Measurements from ENCODE around the gene RHO. TPM values are rescaled to one million over a fixed set of nuclear protein-coding genes. Genes with fewer than 3 reads are reported as not detected.
"Not testable (repeated sequence)": the region's sequence is repeated elsewhere in the genome, so short reads cannot be mapped to it uniquely, and the experiment has no call there.

The RHO gene
- total RNA-seq, 2 donors from 2014 or later = 0.22 to 0.26 TPM

GRCh38 chr3:129514563-129514962 is 13.9 kb upstream of the RHO start:
- H3K27ac Mint-ChIP-seq = peak overlapping the region; percentile 70

DNA sequence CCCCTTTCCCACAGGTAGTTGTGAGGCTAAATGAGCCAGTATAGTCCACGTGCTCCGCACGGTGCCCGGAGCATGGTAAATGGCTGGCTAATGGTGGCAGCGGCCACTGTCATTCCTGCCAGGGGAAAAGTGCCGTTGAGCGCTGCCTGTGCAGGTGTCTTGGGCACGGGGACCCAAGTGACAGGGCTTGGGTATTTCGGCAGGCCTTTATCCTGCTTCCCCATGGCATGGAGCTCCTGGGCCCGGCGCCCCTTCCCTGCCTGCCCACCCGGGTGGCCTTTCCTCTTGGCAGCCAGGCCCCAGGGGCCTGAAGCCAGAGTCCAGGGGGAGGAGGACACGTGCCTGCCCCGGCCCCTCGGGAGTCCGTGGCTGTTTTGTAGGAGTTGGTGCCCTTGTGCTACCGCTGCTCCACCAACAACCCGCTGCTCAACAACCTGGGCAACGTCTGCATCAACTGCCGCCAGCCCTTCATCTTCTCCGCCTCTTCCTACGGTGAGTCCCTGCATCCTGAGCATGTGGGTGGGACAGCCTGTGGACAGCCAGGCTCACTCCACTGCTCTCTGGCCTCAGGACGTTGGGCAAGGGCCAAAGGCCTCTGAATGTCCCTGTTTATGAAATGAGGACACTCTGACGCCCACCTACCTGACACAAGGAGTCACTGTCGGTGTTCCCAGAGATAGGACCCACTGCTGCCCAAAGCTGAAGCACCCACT is 13.2 kb upstream of the RHO start:
- H3K9ac ChIP-seq (ENCODE audit: extremely low read depth, low read length, poor library complexity, severe bottlenecking); H3K9me3 ChIP-seq (ENCODE audit: control insufficient read depth, low read length); H3K4me3 Mint-ChIP-seq; H3K4me1 Mint-ChIP-seq; H3K9me3 Mint-ChIP-seq; H3K4me3 ChIP-seq (ENCODE audit: low read length); H3K4me1 ChIP-seq (ENCODE audit: control insufficient read depth, insufficient read depth, low read length); H3K27me3 ChIP-seq (ENCODE audit: control insufficient read depth, insufficient read depth, low read length, poor library complexity, severe bottlenecking); H3K27ac ChIP-seq (ENCODE audit: low read depth, low read length); DNase-seq; H3K27me3 Mint-ChIP-seq (ENCODE audit: insufficient read depth): not testable (repeated sequence)
- H3K36me3 ChIP-seq (ENCODE audit: control insufficient read depth, insufficient read depth, low read length) = peaks cover 19% of the 10 kb centered on the region
- 96 to 97% methylated on average over 6 to 18 of the region's 25 CpGs for WGBS, 2 experiments (ENCODE audit: insufficient coverage in 1 of 2, insufficient read length in 1 of 2)
- Mint-ChIP-seq H3K27ac (peak overlapping the region; percentile 70), H3K36me3 (ENCODE audit: low read depth) (peaks cover 30% of the 10 kb centered on the region)

More at GRCh38 chr3:129514563-129514962, 13.9 kb upstream of the RHO start:
- Histone ChIP-seq H3K4me1 (ENCODE audit: control insufficient read depth, insufficient read depth, low read length) (no peaks in the 10 kb centered on the region), H3K27me3 (ENCODE audit: control insufficient read depth, insufficient read depth, low read length, poor library complexity, severe bottlenecking) (no peaks in the 10 kb centered on the region), H3K9ac (ENCODE audit: extremely low read depth, low read length, poor library complexity, severe bottlenecking) (no peak overlapping the region), H3K36me3 (ENCODE audit: control insufficient read depth, insufficient read depth, low read length) (peaks cover 19% of the 10 kb centered on the region), H3K27ac (ENCODE audit: low read depth, low read length) (no peak overlapping the region), H3K9me3 (ENCODE audit: control insufficient read depth, low read length) (no peaks in the 10 kb centered on the region), H3K4me3 (ENCODE audit: low read length) (no peak overlapping the region)
- 97 to 100% methylated on average over 4 to 6 of the region's 6 CpGs for WGBS, 2 experiments (ENCODE audit: insufficient coverage in 1 of 2, insufficient read length in 1 of 2)
- no peaks in the 10 kb centered on the region for H3K9me3 Mint-ChIP-seq
- H3K27me3 Mint-ChIP-seq (ENCODE audit: insufficient read depth) = no peaks in the 10 kb centered on the region
- DNase-seq = no peak
- TF ChIP-seq, protein P1, sequence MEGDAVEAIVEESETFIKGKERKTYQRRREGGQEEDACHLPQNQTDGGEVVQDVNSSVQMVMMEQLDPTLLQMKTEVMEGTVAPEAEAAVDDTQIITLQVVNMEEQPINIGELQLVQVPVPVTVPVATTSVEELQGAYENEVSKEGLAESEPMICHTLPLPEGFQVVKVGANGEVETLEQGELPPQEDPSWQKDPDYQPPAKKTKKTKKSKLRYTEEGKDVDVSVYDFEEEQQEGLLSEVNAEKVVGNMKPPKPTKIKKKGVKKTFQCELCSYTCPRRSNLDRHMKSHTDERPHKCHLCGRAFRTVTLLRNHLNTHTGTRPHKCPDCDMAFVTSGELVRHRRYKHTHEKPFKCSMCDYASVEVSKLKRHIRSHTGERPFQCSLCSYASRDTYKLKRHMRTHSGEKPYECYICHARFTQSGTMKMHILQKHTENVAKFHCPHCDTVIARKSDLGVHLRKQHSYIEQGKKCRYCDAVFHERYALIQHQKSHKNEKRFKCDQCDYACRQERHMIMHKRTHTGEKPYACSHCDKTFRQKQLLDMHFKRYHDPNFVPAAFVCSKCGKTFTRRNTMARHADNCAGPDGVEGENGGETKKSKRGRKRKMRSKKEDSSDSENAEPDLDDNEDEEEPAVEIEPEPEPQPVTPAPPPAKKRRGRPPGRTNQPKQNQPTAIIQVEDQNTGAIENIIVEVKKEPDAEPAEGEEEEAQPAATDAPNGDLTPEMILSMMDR (conservative IDR thresholded peaks at IDR 0.05) = no peak
- peaks cover 30% of the 10 kb centered on the region for H3K36me3 Mint-ChIP-seq (ENCODE audit: low read depth)
- no peak overlapping the region for H3K4me3 Mint-ChIP-seq
- no peaks in the 10 kb centered on the region for H3K4me1 Mint-ChIP-seq

- H3K9ac ChIP-seq (ENCODE audit: extremely low read depth, low read length, poor library complexity, severe bottlenecking); H3K4me3 Mint-ChIP-seq; H3K4me3 ChIP-seq (ENCODE audit: low read length); H3K9me3 ChIP-seq (ENCODE audit: control insufficient read depth, low read length); DNase-seq; H3K27ac ChIP-seq (ENCODE audit: low read depth, low read length); H3K4me1 Mint-ChIP-seq; H3K4me1 ChIP-seq (ENCODE audit: control insufficient read depth, insufficient read depth, low read length); H3K27me3 Mint-ChIP-seq (ENCODE audit: insufficient read depth); H3K9me3 Mint-ChIP-seq; H3K27me3 ChIP-seq (ENCODE audit: control insufficient read depth, insufficient read depth, low read length, poor library complexity, severe bottlenecking): not testable (repeated sequence)
- peak overlapping the region; percentile 39 for H3K27ac Mint-ChIP-seq
- H3K36me3 ChIP-seq (ENCODE audit: control insufficient read depth, insufficient read depth, low read length) = peaks cover 15% of the 10 kb centered on the region
- 82 to 97% methylated on average over 2 to 7 of the region's 7 CpGs for WGBS, 2 experiments (ENCODE audit: insufficient coverage in 1 of 2, insufficient read length in 1 of 2)
- H3K36me3 Mint-ChIP-seq (ENCODE audit: low read depth) = peaks cover 30% of the 10 kb centered on the region
These were observed 12.5 kb upstream of the RHO start for GRCh38 chr3:129515821-129516432.

- TF ChIP-seq, protein P1 (conservative IDR thresholded peaks at IDR 0.05) = no peak
- no peak overlapping the region for H3K27ac Mint-ChIP-seq
- DNase-seq = no peak
- H3K27me3 Mint-ChIP-seq (ENCODE audit: insufficient read depth) = no peaks in the 10 kb centered on the region
- Histone ChIP-seq H3K27ac (ENCODE audit: low read depth, low read length) (no peak overlapping the region), H3K36me3 (ENCODE audit: control insufficient read depth, insufficient read depth, low read length) (peaks cover 4% of the 10 kb centered on the region), H3K27me3 (ENCODE audit: control insufficient read depth, insufficient read depth, low read length, poor library complexity, severe bottlenecking) (no peaks in the 10 kb centered on the region), H3K9me3 (ENCODE audit: control insufficient read depth, low read length) (no peaks in the 10 kb centered on the region), H3K4me1 (ENCODE audit: control insufficient read depth, insufficient read depth, low read length) (no peaks in the 10 kb centered on the region), H3K4me3 (ENCODE audit: low read length) (no peak overlapping the region), H3K9ac (ENCODE audit: extremely low read depth, low read length, poor library complexity, severe bottlenecking) (no peak overlapping the region)
- peaks cover 21% of the 10 kb centered on the region for H3K36me3 Mint-ChIP-seq (ENCODE audit: low read depth)
- 92 to 97% methylated on average over 5 to 7 of the region's 7 CpGs for WGBS, 2 experiments (ENCODE audit: insufficient coverage in 1 of 2, insufficient read length in 1 of 2)
- H3K9me3 Mint-ChIP-seq = no peaks in the 10 kb centered on the region
- H3K4me3 Mint-ChIP-seq = no peak overlapping the region
- peaks cover 2% of the 10 kb centered on the region for H3K4me1 Mint-ChIP-seq
These were observed 10.9 kb upstream of the RHO start for GRCh38 chr3:129517516-129517915.
